ENCODE measurements around the gene SEMA3B. TPM values are rescaled to one million over a fixed set of nuclear protein-coding genes. Genes with fewer than 3 reads are reported as not detected.

Gene SEMA3B
- total RNA-seq, 4 donors from 2014 or later, result 2.4 to 13.7 (median 7.0) TPM

DNA sequence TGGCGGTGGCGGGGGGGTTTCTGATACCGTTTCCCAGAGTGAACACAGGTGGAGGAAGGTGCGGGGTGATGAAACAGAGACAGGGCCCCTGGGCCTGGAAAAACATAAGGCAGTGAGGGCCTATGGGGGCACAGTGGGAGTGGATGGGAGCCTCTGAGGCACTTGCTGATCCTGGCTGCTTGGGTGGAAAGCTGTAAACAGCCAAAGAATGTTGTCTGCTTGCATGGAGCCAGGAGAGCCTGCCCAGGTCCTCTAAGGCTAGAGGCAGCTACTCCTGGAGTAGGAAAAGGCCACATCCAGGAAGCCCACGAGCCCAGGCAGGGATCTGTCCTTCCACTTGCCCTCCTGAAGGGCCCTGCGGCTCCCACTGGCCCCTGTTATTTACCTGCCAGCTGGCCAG, 2.9 kb upstream of the SEMA3B start:
- TF ChIP-seq, protein P1, sequence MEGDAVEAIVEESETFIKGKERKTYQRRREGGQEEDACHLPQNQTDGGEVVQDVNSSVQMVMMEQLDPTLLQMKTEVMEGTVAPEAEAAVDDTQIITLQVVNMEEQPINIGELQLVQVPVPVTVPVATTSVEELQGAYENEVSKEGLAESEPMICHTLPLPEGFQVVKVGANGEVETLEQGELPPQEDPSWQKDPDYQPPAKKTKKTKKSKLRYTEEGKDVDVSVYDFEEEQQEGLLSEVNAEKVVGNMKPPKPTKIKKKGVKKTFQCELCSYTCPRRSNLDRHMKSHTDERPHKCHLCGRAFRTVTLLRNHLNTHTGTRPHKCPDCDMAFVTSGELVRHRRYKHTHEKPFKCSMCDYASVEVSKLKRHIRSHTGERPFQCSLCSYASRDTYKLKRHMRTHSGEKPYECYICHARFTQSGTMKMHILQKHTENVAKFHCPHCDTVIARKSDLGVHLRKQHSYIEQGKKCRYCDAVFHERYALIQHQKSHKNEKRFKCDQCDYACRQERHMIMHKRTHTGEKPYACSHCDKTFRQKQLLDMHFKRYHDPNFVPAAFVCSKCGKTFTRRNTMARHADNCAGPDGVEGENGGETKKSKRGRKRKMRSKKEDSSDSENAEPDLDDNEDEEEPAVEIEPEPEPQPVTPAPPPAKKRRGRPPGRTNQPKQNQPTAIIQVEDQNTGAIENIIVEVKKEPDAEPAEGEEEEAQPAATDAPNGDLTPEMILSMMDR (IDR thresholded peaks at IDR 0.05; ENCODE audit: low read depth), result no peak

DNA sequence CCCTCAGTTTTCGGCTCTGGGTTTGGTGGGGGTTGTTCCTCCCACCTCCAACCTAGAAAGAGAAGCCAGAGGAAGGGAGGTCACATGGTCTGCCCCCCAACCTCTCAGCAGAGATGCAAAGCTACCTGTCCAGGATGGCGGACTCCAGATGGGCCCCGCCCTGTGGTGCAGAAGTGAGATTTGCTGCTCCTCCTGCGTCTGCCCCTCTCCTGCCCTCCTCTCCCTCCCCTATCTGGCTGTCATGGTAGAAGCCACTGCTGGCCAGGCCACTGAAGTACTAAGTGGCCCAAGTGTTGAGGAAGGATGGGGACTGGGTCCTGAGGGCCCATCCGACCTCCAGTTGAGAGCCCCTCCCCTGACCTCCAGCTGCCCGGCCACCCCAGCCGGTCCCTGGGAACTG, 2.1 kb upstream of the SEMA3B start:
- TF ChIP-seq, protein P1 (IDR thresholded peaks at IDR 0.05; ENCODE audit: low read depth), result no peak

- TF ChIP-seq, protein P1 (IDR thresholded peaks at IDR 0.05; ENCODE audit: low read depth), result no peak
These were observed 1.6 kb upstream of the SEMA3B start for GRCh38 chr3:50267280-50267913.

DNA sequence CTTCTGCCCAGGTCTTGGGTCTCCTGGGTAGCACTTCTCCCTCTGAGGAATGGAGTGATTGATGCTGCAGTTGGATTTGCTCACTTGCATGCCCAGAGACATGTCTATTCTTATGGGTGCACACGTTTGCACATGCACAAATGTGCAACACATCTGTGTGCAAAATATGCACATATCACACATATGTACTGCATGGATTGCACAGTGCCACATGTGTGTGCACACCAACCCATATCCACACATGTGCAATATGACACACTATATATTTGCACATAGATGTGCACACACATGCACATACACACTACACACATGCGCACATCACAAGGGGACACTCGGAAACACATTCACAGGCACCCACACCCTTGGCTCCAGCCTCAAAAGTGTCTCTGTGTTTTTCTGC, 671 bp upstream of the SEMA3B start:
- TF ChIP-seq, protein P1 (IDR thresholded peaks at IDR 0.05; ENCODE audit: low read depth), result no peak

DNA sequence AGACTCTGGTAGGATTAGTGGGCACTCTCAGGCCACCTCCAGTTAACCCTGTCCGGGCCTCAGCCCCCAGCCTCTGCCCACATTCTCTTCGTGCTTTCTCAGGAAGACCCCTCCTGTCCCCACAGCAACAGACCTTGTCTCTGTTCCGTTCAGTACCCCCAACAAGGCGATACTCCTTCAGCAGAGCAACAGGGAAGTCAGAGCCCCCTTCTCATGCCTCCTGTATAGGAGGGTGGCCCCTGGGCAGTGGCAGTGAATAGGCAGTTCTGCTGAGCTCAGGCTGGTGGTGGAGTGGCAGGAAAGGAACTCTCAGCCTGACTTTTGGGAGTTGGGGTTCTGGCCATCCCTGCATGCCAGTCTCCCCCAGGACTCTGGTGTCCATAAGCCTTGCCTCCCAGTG, 513 bp downstream of the SEMA3B start:
- TF ChIP-seq, protein P1 (IDR thresholded peaks at IDR 0.05; ENCODE audit: low read depth), result no peak

DNA sequence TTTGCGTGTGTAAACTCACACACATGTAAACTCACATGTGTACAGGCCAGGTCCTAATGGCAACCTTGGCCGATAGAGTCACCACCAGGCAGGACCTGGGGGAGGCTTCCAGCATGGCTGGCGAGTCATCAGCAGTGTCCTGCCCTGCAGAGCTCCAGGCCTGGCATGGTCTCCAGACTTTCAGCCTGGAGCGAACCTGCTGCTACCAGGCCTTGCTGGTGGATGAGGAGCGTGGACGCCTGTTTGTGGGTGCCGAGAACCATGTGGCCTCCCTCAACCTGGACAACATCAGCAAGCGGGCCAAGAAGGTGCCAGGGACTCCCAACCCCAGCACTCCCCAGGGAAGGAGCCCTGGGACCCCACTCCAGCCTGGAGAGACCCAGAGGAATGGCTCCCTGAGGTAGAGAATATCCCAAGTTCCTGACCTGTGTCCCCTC, 1.0 kb downstream of the SEMA3B start:
- TF ChIP-seq, protein P1 (IDR thresholded peaks at IDR 0.05; ENCODE audit: low read depth), result no peak

DNA sequence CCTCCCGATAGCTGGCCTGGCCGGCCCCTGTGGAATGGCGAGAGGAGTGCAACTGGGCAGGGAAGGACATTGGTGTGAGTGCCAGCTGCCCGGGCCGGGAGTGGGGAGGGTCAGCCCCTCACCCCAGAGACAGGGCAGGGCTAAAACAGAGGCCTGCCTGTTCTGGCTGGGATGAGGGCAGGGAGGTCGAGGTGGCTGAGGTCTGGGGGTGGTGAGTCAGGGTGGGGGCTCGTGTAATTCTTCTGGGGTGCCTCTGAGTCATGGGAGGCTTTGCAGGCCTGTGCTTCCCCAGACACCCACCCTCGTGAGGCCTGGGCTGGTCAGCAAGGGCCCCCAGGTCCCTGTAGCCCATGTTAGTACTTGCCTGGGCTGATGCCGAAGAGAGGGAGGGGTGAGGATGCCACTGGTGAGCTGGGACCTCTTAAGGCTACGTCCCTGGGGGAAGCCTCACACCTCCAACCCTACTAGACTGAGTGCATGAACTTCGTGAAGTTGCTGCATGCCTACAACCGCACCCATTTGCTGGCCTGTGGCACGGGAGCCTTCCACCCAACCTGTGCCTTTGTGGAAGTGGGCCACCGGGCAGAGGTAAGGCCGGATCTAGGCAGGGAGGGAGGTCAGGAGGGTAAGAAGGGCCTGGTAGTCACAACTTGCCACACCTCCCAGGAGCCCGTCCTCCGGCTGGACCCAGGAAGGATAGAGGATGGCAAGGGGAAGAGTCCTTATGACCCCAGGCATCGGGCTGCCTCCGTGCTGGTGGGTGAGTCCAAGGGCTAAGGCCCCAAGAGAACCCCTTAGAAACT, 1.7 kb downstream of the SEMA3B start:
- TF ChIP-seq, protein P1 (IDR thresholded peaks at IDR 0.05; ENCODE audit: low read depth), result no peak
